Activated CD8-positive, alpha-beta memory T cell treated with anti-CD3 and anti-CD28 coated beads, Interleukin-2, amount 50 U/mL, for 24 hours (primary cell): ENCODE data around the gene FAM43A.

Experiments
- DNase-seq: peaks from one replicate; pipeline ENCODE4 v3.0.0-alpha.2; 2020; ENCODE audit errors: extremely low read depth

Gene FAM43A

GRCh38 chr3:194685718-194686413 is at the start of gene FAM43A:
FAM43A (plus strand) TSS chr3:194685883; CDS start chr3:194686827, 944 bp downstream.
- peak; percentile 53 for DNase-seq

- DNase-seq = no peak
These were observed 48.6 kb upstream of the FAM43A start for GRCh38 chr3:194637066-194637465.

- no peak for DNase-seq
These were observed 47.9 kb upstream of the FAM43A start for GRCh38 chr3:194637541-194638400.

GRCh38 chr3:194638991-194639605 is 46.6 kb upstream of the FAM43A start:
- no peak for DNase-seq

- no peak for DNase-seq
These were observed 44.9 kb upstream of the FAM43A start for GRCh38 chr3:194640829-194641228.

GRCh38 chr3:194642769-194643168 is 42.9 kb upstream of the FAM43A start:
- DNase-seq = no peak

GRCh38 chr3:194647747-194648146 is 37.9 kb upstream of the FAM43A start:
- DNase-seq = no peak

GRCh38 chr3:194654443-194654842 is 31.2 kb upstream of the FAM43A start:
- no peak for DNase-seq

- DNase-seq = no peak
These were observed 28.2 kb upstream of the FAM43A start for GRCh38 chr3:194657439-194657838.

- no peak for DNase-seq
These were observed 27.0 kb upstream of the FAM43A start for GRCh38 chr3:194658477-194659242.

- no peak for DNase-seq
These were observed 25.9 kb upstream of the FAM43A start for GRCh38 chr3:194659778-194660177.

- DNase-seq = no peak
These were observed 24.3 kb upstream of the FAM43A start for GRCh38 chr3:194661374-194661773.

- no peak for DNase-seq
These were observed 23.7 kb upstream of the FAM43A start for GRCh38 chr3:194661946-194662345.

GRCh38 chr3:194664857-194665256 is 20.8 kb upstream of the FAM43A start:
- DNase-seq = no peak

GRCh38 chr3:194667363-194667762 is 18.3 kb upstream of the FAM43A start:
- DNase-seq = no peak

- DNase-seq = no peak
These were observed 14.2 kb upstream of the FAM43A start for GRCh38 chr3:194671511-194671899.

GRCh38 chr3:194671900-194672808 is 13.5 kb upstream of the FAM43A start, which contains the start of gene LSG1:
LSG1 (minus strand) TSS chr3:194672191; CDS start chr3:194672162, 29 bp downstream.
- DNase-seq = peak; percentile 79

GRCh38 chr3:194672876-194673275 is 12.8 kb upstream of the FAM43A start:
- no peak for DNase-seq

GRCh38 chr3:194673761-194674160 is 11.9 kb upstream of the FAM43A start:
- DNase-seq = no peak

- DNase-seq = no peak
These were observed 10.5 kb upstream of the FAM43A start for GRCh38 chr3:194675081-194675640.
